Memory B cell (primary cell): ENCODE measurements around the gene ANK2.

Source experiments
- ATAC-seq: fragments of 150-1000 bp; cut with Tn5 transposase; 2 replicates; pipeline ENCODE4 v1.10.0; 2021; ENCODE audit warnings: low read depth, mild to moderate bottlenecking, moderate library complexity
- DNase-seq, 2 donors: peaks; one replicate each; pipeline ENCODE4 v3.0.0; 2022; ENCODE audit warnings: low spot score in 2 of 2
- H3K27ac Mint-ChIP-seq: one replicate; pipeline ENCODE4 v1.8.0; 2022; ENCODE audit warnings: mild to moderate bottlenecking, moderate library complexity, mixed read lengths
- H3K27me3 Mint-ChIP-seq: one replicate; pipeline ENCODE4 v1.8.0; 2022; ENCODE audit warnings: mixed read lengths
- H3K36me3 Mint-ChIP-seq: one replicate; pipeline ENCODE4 v1.8.0; 2022; ENCODE audit warnings: mild to moderate bottlenecking, mixed read lengths
- H3K4me1 Mint-ChIP-seq: one replicate; pipeline ENCODE4 v1.8.0; 2022; ENCODE audit warnings: mixed read lengths
- H3K4me3 Mint-ChIP-seq: one replicate; pipeline ENCODE4 v1.8.0; 2022; ENCODE audit warnings: mild to moderate bottlenecking, moderate library complexity, mixed read lengths
- H3K9me3 Mint-ChIP-seq: one replicate; pipeline ENCODE4 v1.8.0; 2022; ENCODE audit warnings: mixed read lengths

Gene ANK2

GRCh38 chr4:113026556-113026955, 22.9 kb upstream of the ANK2 start:
- ATAC-seq: no peak
- Mint-ChIP-seq H3K9me3 (no peaks in the 10 kb centered on the region), H3K4me1 (no peaks in the 10 kb centered on the region), H3K27ac (no peak overlapping the region), H3K4me3 (no peak overlapping the region), H3K27me3 (peaks cover 6% of the 10 kb centered on the region), H3K36me3 (no peaks in the 10 kb centered on the region)
- DNase-seq: no peak

DNA sequence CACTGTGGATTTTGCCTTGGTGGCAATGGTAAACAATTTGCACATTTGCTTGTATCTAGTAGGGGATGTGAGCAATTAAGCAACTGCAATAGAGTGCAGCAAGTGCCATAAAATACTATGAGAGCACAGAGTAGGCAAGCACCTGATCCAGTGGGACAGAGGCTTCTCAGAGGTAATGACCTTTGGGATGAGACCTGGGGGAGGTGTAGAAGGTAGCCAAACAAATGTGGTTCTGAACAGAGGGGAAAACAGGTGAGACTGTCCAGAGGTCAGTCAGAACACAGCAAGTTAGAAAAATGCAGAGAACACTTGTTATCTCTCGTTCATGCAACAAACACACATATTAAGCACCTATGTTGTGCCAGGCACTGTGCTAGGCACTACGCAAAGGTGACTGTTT, 21.4 kb upstream of the ANK2 start:
- no peak overlapping the region for H3K4me3 Mint-ChIP-seq
- no peaks in the 10 kb centered on the region for H3K36me3 Mint-ChIP-seq
- DNase-seq: no peak
- no peaks in the 10 kb centered on the region for H3K4me1 Mint-ChIP-seq
- H3K9me3 Mint-ChIP-seq: no peaks in the 10 kb centered on the region
- H3K27ac Mint-ChIP-seq: no peak overlapping the region
- H3K27me3 Mint-ChIP-seq: peaks cover 6% of the 10 kb centered on the region
- ATAC-seq: no peak

GRCh38 chr4:113031212-113031611, 18.2 kb upstream of the ANK2 start:
- H3K27me3 Mint-ChIP-seq: peaks cover 2% of the 10 kb centered on the region
- H3K9me3 Mint-ChIP-seq: no peaks in the 10 kb centered on the region
- H3K36me3 Mint-ChIP-seq: no peaks in the 10 kb centered on the region
- no peak overlapping the region for H3K4me3 Mint-ChIP-seq
- no peaks in the 10 kb centered on the region for H3K4me1 Mint-ChIP-seq
- ATAC-seq: no peak
- DNase-seq: no peak
- no peak overlapping the region for H3K27ac Mint-ChIP-seq

DNA sequence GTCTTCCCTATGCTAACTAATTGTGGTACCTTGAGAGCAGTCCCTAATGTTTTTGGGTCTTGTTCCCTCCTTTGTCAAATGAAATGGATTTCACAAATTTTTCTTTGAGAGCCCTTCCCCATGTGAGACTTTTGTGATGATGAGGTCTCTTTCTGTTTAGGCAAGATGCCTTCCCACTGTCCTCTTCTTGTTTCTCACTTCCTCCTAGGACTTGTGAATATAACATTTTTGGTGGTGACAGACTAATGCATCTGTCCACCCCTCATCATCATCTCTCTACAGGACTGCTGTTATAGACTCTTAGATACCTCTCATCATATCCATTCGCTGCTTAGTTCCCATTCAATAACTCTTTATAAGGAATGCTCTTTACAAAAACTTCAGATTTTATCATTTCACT, 8.7 kb upstream of the ANK2 start:
- H3K4me1 Mint-ChIP-seq: no peaks in the 10 kb centered on the region
- H3K27ac Mint-ChIP-seq: no peak overlapping the region
- no peak for ATAC-seq
- H3K36me3 Mint-ChIP-seq: no peaks in the 10 kb centered on the region
- H3K27me3 Mint-ChIP-seq: no peaks in the 10 kb centered on the region
- peaks cover 2% of the 10 kb centered on the region for H3K9me3 Mint-ChIP-seq
- DNase-seq: no peak
- no peak overlapping the region for H3K4me3 Mint-ChIP-seq

DNA sequence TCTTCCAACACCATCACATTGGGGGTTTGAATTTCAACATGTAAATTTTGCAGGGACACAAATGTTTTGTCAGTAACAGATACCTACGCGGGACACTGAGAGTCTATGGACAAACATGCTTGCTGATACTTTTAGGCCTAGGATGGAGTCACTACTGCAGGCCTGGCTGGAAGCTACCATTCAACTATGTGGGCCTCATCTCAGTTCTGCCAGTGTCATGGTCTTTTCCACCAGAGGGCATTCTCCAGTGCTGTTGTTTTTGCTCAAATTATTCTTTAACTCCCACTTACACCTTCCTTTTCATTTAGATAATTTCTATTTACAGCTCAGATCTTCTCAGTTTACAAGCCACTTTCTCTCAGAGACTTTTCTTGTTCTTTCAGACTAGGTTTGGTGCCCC, 7.0 kb upstream of the ANK2 start:
- no peak for DNase-seq
- Mint-ChIP-seq H3K9me3 (peaks cover 2% of the 10 kb centered on the region), H3K27me3 (no peaks in the 10 kb centered on the region), H3K4me3 (no peak overlapping the region), H3K36me3 (no peaks in the 10 kb centered on the region), H3K27ac (no peak overlapping the region), H3K4me1 (no peaks in the 10 kb centered on the region)
- ATAC-seq: no peak

GRCh38 chr4:113043591-113043990, 5.9 kb upstream of the ANK2 start:
- DNase-seq (no peak), ATAC-seq (no peak)
- H3K36me3 Mint-ChIP-seq: no peaks in the 10 kb centered on the region
- no peaks in the 10 kb centered on the region for H3K4me1 Mint-ChIP-seq
- H3K4me3 Mint-ChIP-seq: no peak overlapping the region
- peaks cover 2% of the 10 kb centered on the region for H3K9me3 Mint-ChIP-seq
- H3K27me3 Mint-ChIP-seq: no peaks in the 10 kb centered on the region
- H3K27ac Mint-ChIP-seq: no peak overlapping the region

- Mint-ChIP-seq H3K9me3 (no peaks in the 10 kb centered on the region), H3K27me3 (no peaks in the 10 kb centered on the region), H3K4me1 (no peaks in the 10 kb centered on the region), H3K27ac (no peak overlapping the region), H3K36me3 (no peaks in the 10 kb centered on the region), H3K4me3 (no peak overlapping the region)
- no peak for DNase-seq
- no peak for ATAC-seq
Measured at GRCh38 chr4:113050371-113050755, 910 bp downstream of the ANK2 start.

DNA sequence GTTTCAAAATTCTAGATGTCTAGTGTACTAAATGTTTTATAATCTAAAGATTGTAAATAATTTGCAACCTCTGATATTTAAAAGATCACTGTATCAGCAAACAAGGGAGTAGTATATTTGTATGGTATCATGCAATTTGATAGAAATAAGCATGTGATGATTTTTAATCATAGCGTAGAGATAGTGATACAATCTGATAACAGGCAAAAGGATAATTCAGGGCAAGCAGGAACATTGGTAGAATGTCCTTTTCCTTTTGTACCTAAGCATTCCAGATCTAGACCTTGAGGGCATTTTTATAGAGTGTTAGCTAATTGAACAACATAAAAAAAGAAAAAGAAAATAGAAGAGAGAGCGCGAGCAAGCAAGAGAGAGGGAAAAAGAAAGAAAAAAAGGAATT, 1.4 kb downstream of the ANK2 start:
- DNase-seq (no peak), ATAC-seq (no peak)
- Mint-ChIP-seq H3K9me3 (no peaks in the 10 kb centered on the region), H3K36me3 (no peaks in the 10 kb centered on the region), H3K4me3 (no peak overlapping the region), H3K4me1 (no peaks in the 10 kb centered on the region), H3K27ac (no peak overlapping the region), H3K27me3 (no peaks in the 10 kb centered on the region)

DNA sequence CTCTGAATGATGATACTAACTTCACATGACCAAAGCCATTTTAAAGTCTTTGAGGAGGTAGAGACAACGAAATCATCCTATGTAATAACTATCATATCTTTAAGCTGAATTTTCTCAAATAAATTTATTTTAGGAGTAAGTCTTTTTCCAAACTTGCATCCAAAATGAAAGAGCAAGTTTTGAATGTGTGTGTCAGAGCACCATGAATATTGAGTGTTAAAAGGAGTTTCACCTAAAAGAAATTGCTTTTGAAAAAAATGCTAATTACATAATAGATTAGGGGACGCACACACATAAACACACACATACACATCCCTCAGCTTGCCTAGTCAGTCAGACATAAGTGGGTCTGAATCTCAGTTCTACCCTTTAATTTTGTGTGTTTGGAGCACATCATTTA, 1.9 kb downstream of the ANK2 start:
- no peak for DNase-seq
- ATAC-seq: no peak
- Mint-ChIP-seq H3K27ac (no peak overlapping the region), H3K4me3 (no peak overlapping the region), H3K4me1 (no peaks in the 10 kb centered on the region), H3K36me3 (no peaks in the 10 kb centered on the region), H3K27me3 (no peaks in the 10 kb centered on the region), H3K9me3 (no peaks in the 10 kb centered on the region)

GRCh38 chr4:113052379-113052951, 3.0 kb downstream of the ANK2 start:
- H3K4me1 Mint-ChIP-seq: no peaks in the 10 kb centered on the region
- DNase-seq (no peak), ATAC-seq (no peak)
- H3K27ac Mint-ChIP-seq: no peak overlapping the region
- no peak overlapping the region for H3K4me3 Mint-ChIP-seq
- no peaks in the 10 kb centered on the region for H3K27me3 Mint-ChIP-seq
- H3K36me3 Mint-ChIP-seq: no peaks in the 10 kb centered on the region
- no peaks in the 10 kb centered on the region for H3K9me3 Mint-ChIP-seq

- no peaks in the 10 kb centered on the region for H3K4me1 Mint-ChIP-seq
- no peaks in the 10 kb centered on the region for H3K27me3 Mint-ChIP-seq
- no peaks in the 10 kb centered on the region for H3K9me3 Mint-ChIP-seq
- DNase-seq: no peak
- no peak overlapping the region for H3K27ac Mint-ChIP-seq
- ATAC-seq: no peak
- H3K36me3 Mint-ChIP-seq: no peaks in the 10 kb centered on the region
- no peak overlapping the region for H3K4me3 Mint-ChIP-seq
Measured at GRCh38 chr4:113053883-113054282, 4.4 kb downstream of the ANK2 start.

- Mint-ChIP-seq H3K9me3 (no peaks in the 10 kb centered on the region), H3K27me3 (no peaks in the 10 kb centered on the region), H3K4me1 (no peaks in the 10 kb centered on the region), H3K4me3 (no peak overlapping the region), H3K27ac (no peak overlapping the region), H3K36me3 (no peaks in the 10 kb centered on the region)
- DNase-seq (no peak), ATAC-seq (no peak)
Measured at GRCh38 chr4:113056318-113056717, 6.9 kb downstream of the ANK2 start.

DNA sequence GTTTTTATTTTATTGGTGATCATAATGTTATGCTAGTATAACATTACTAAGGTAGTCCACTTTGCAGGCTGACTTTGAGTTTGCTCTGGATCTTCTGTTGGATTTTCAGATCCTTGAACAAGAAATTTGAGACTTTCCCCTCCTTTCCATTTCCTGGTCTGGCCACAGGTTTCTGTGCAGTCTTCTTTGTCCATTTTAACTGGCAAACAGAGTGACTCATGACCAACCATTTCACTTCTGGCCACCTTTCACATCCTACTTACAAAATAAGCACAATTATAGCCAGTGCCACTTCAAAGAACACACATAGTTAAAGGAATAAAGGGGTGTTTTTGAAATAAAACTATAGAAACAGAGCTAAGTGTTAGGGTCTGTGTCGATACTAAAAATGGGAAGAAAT, 8.4 kb downstream of the ANK2 start:
- no peak for DNase-seq
- Mint-ChIP-seq H3K27ac (no peak overlapping the region), H3K4me1 (no peaks in the 10 kb centered on the region), H3K27me3 (no peaks in the 10 kb centered on the region), H3K9me3 (no peaks in the 10 kb centered on the region), H3K4me3 (no peak overlapping the region), H3K36me3 (no peaks in the 10 kb centered on the region)
- ATAC-seq: no peak

GRCh38 chr4:113059449-113060182, 10.2 kb downstream of the ANK2 start:
- Mint-ChIP-seq H3K27ac (no peak overlapping the region), H3K4me3 (no peak overlapping the region), H3K9me3 (no peaks in the 10 kb centered on the region), H3K27me3 (no peaks in the 10 kb centered on the region), H3K4me1 (no peaks in the 10 kb centered on the region), H3K36me3 (no peaks in the 10 kb centered on the region)
- ATAC-seq: no peak
- no peak for DNase-seq

GRCh38 chr4:113060853-113061252, 11.4 kb downstream of the ANK2 start:
- no peaks in the 10 kb centered on the region for H3K27me3 Mint-ChIP-seq
- no peak for DNase-seq
- H3K27ac Mint-ChIP-seq: no peak overlapping the region
- no peak overlapping the region for H3K4me3 Mint-ChIP-seq
- no peak for ATAC-seq
- H3K4me1 Mint-ChIP-seq: no peaks in the 10 kb centered on the region
- H3K9me3 Mint-ChIP-seq: no peaks in the 10 kb centered on the region
- no peaks in the 10 kb centered on the region for H3K36me3 Mint-ChIP-seq
